HG03159 (cell line): ENCODE data around the gene OGFOD2.

ENCODE experiments used
- ATAC-seq: cut with Tn5 transposase; IDR thresholded peaks from one replicate; pipeline ENCODE4 v1.9.1; 2021; ENCODE audit warnings: mild to moderate bottlenecking, moderate library complexity; ENCODE audit not compliant: unreplicated experiment

Gene OGFOD2

GRCh38 chr12:122976648-122976975 is 1.6 kb downstream of the OGFOD2 start:
- ATAC-seq, result no peak

GRCh38 chr12:122977153-122977552 is 2.1 kb downstream of the OGFOD2 start:
- ATAC-seq, result no peak

- no peak for ATAC-seq
Measured at GRCh38 chr12:122977655-122978392, 2.8 kb downstream of the OGFOD2 start.

- no peak for ATAC-seq
Measured at GRCh38 chr12:122978507-122978955, 3.5 kb downstream of the OGFOD2 start.

- no peak for ATAC-seq
Measured at GRCh38 chr12:122979001-122979907, 4.2 kb downstream of the OGFOD2 start.

GRCh38 chr12:122979908-122980182 is 4.8 kb downstream of the OGFOD2 start:
- ATAC-seq, result no peak

- ATAC-seq, result peak; percentile 55
Measured at GRCh38 chr12:122980183-122981035, 5.4 kb downstream of the OGFOD2 start, which contains the start of gene ARL6IP4. Gene ARL6IP4 (plus strand): TSS chr12:122980681. CDS start chr12:122981140, 459 bp downstream.

- peak; percentile 16 for ATAC-seq
Measured at GRCh38 chr12:122981036-122981471, 6.0 kb downstream of the OGFOD2 start.

- no peak for ATAC-seq
Measured at GRCh38 chr12:122981587-122982476, 6.8 kb downstream of the OGFOD2 start.

GRCh38 chr12:122982477-122982815 is 7.4 kb downstream of the OGFOD2 start:
- no peak for ATAC-seq

- ATAC-seq, result no peak
Measured at GRCh38 chr12:122982963-122983788, 8.1 kb downstream of the OGFOD2 start.

GRCh38 chr12:122983789-122984515 is 8.9 kb downstream of the OGFOD2 start:
- ATAC-seq, result no peak

GRCh38 chr12:122984612-122985337 is 9.7 kb downstream of the OGFOD2 start:
- no peak for ATAC-seq

GRCh38 chr12:122985338-122986257 is 10.6 kb downstream of the OGFOD2 start:
- ATAC-seq, result no peak

GRCh38 chr12:122986258-122986871 is 11.3 kb downstream of the OGFOD2 start:
- ATAC-seq, result no peak

- no peak for ATAC-seq
Measured at GRCh38 chr12:122987086-122987951, 12.3 kb downstream of the OGFOD2 start.
